ENCODE data around the gene SPIN2A. TPM values are rescaled to one million over a fixed set of nuclear protein-coding genes. Genes with fewer than 3 reads are reported as not detected.

SPIN2A gene
- total RNA-seq, 1 experiment from 2014 or later = 2.8 TPM

GRCh38 chrX:57172544-57172943 is 35.3 kb upstream of the SPIN2A start:
- Histone ChIP-seq H2BK12ac (ENCODE audit: insufficient read length, low read depth, low read length) (no peak overlapping the region), H3K4me1 (ENCODE audit: insufficient read depth, low read length) (no peaks in the 10 kb centered on the region), H3K79me2 (ENCODE audit: insufficient read depth, low read length) (no peaks in the 10 kb centered on the region), H2AK5ac (ENCODE audit: insufficient read length, low read length) (no peak overlapping the region), H3K14ac (ENCODE audit: insufficient read depth, low read length) (no peak overlapping the region), H3K79me1 (ENCODE audit: insufficient read depth, low read depth, low read length, poor library complexity, severe bottlenecking) (no peaks in the 10 kb centered on the region), H2BK15ac (ENCODE audit: low read depth, low read length) (no peak overlapping the region), H3K4me2 (ENCODE audit: insufficient read depth, insufficient read length, low read length) (no peak overlapping the region), H3K27me3 (ENCODE audit: insufficient read depth, low read length) (no peaks in the 10 kb centered on the region), H4K5ac (ENCODE audit: insufficient read length, low read depth, low read length) (no peak overlapping the region), H4K20me1 (ENCODE audit: control insufficient read depth, insufficient read depth, insufficient read length) (no peaks in the 10 kb centered on the region), H3T11ph (ENCODE audit: low read length) (no peak overlapping the region), H3K23me2 (ENCODE audit: insufficient read length, low read depth, low read length, poor library complexity, severe bottlenecking) (no peaks in the 10 kb centered on the region), H3K27ac (ENCODE audit: insufficient read length, low read depth, low read length) (no peak overlapping the region), H3K9me3 (ENCODE audit: control insufficient read depth, low read depth, low read length) (peaks cover 5% of the 10 kb centered on the region), H2BK20ac (ENCODE audit: low read depth, low read length, poor library complexity, severe bottlenecking) (no peak overlapping the region), H4K8ac (replicated peaks; ENCODE audit: insufficient read length, low read depth, low read length) (no peak overlapping the region), H2BK5ac (ENCODE audit: insufficient read length, low read length) (no peak overlapping the region), H4K91ac (ENCODE audit: insufficient read length, low read depth, low read length) (no peak overlapping the region), H2BK120ac (ENCODE audit: low read depth, low read length, poor library complexity, severe bottlenecking) (no peak overlapping the region), H3K18ac (ENCODE audit: insufficient read length, low read depth, low read length) (no peak overlapping the region), H3K4ac (ENCODE audit: low read depth, low read length) (no peak overlapping the region), H3K56ac (ENCODE audit: insufficient read length, low read depth, low read length) (no peak overlapping the region), H2AFZ (ENCODE audit: low read length) (no peak overlapping the region), H3K23ac (ENCODE audit: insufficient read length, low read depth, low read length) (no peak overlapping the region), H3K9ac (ENCODE audit: extremely low read depth, insufficient read length, low read length) (no peak overlapping the region)
- no peaks in the 10 kb centered on the region for H3K27me3 Mint-ChIP-seq (ENCODE audit: low read depth)
- H3K4me3 Mint-ChIP-seq = no peak overlapping the region
- H3K9me3 Mint-ChIP-seq = peaks cover 50 to 66% of the 10 kb centered on the region in 2 experiments
- no peak for DNase-seq
- peaks cover 12 to 15% of the 10 kb centered on the region in 2 experiments for H3K4me1 Mint-ChIP-seq
- TF ChIP-seq CTCF (conservative IDR thresholded peaks at IDR 0.05) = no peak
- no CpG with 5 or more reads among the region's 6 CpGs for WGBS (ENCODE audit: extremely low coverage, insufficient read length, low lambda C conversion rate)
- no peaks in the 10 kb centered on the region; a peak in 2 of 7 replicates for H3K36me3 Mint-ChIP-seq (ENCODE audit: insufficient read depth in 1 of 3, low read depth in 3 of 3)
- no peak overlapping the region for H3K27ac Mint-ChIP-seq

All from H9 (cell line).